HCT116 (cell line): ENCODE measurements around the gene SUSD2. TPM values are rescaled to one million over a fixed set of nuclear protein-coding genes. Genes with fewer than 3 reads are reported as not detected.

ENCODE experiments used
- ATAC-seq: fragments of 200-7000 bp; cut with Tn5 transposase; 2 replicates; pipeline ENCODE4 v1.9.1; 2020; ENCODE audit warnings: mild to moderate bottlenecking, moderate library complexity
- BruUV-seq: library from RNA; stranded (reverse); fragments of 400-500 nt; replicated peaks from 2 replicates; lab custom pipeline; 2021; lab: Mats Ljungman, UMichigan
- CTCF ChIA-PET: fragments of 300-600 bp; sonication (Branson Sonifier 250); formaldehyde crosslinking; loops from one replicate; lab custom pipeline; 2021; ENCODE audit warnings: antibody characterized with exemption; lab: Charles Lee
- POLR2A ChIA-PET: fragments of 300-600, 350-600 bp; sonication (Branson Sonifier 250); formaldehyde crosslinking; loops from one replicate; lab custom pipeline; 2021; ENCODE audit warnings: antibody characterized with exemption; lab: Charles Lee
- RAD21 ChIA-PET, 2 experiments: fragments of 300-600 bp; sonication (Branson Sonifier 250); formaldehyde crosslinking; loops; one replicate each; lab custom pipeline; 2023; ENCODE audit warnings: low total read pairs in 2 of 2; ENCODE audit not compliant: uncharacterized antibody in 2 of 2, unreplicated experiment in 2 of 2, low non-redundant PET in 1 of 2; lab: Charles Lee
- DNase-seq: peaks from one replicate; pipeline ENCODE4 v3.0.0-alpha.2; 2010; ENCODE audit warnings: low read depth, low spot score
- H2AFZ ChIP-seq: fragments of 200-600 bp; shearing (Covaris generic), sonication (generic); 2 replicates; pipeline ENCODE4 v1.6.1; 2017; ENCODE audit warnings: low read depth, mixed run types, mixed read lengths, antibody characterized with exemption, low read length; ENCODE audit not compliant: poor library complexity, severe bottlenecking
- H3K27ac ChIP-seq: 2 replicates; pipeline ENCODE4 v1.5.1; 2012; ENCODE audit warnings: low read depth, low read length
- H3K27me3 ChIP-seq: fragments of 200-600 bp; sonication (generic); 2 replicates; pipeline ENCODE4 v1.6.1; 2016; ENCODE audit warnings: mixed run types, low read length, mixed read lengths; ENCODE audit not compliant: insufficient read depth
- H3K36me3 ChIP-seq, 2 experiments: fragments of 200-500 bp in 1 of 2; fragments of 200-600 bp in 1 of 2; sonication (Bioruptor generic) in 1 of 2; sonication (generic) in 1 of 2; 2 replicates each; pipeline versions ENCODE4 v1.5.1 to v1.6.1; 2014 to 2016; ENCODE audit warnings: low read length in 2 of 2, inconsistent platforms in 1 of 2, mixed read lengths in 1 of 2, mixed run types in 1 of 2; ENCODE audit not compliant: insufficient read depth in 2 of 2, control insufficient read depth in 1 of 2
- H3K4me1 ChIP-seq, 2 experiments: fragments of 200-600 bp in 1 of 2; sonication (generic) in 1 of 2; 2 replicates each; pipeline versions ENCODE4 v1.5.1 to v1.6.1; 2012 to 2017; ENCODE audit warnings: low read length in 2 of 2, inconsistent platforms in 1 of 2, mild to moderate bottlenecking in 1 of 2, mixed read lengths in 1 of 2, mixed run types in 1 of 2, moderate library complexity in 1 of 2; ENCODE audit not compliant: insufficient read depth in 2 of 2, control insufficient read depth in 1 of 2
- H3K4me2 ChIP-seq: fragments of 200-600 bp; sonication (generic); 2 replicates; pipeline ENCODE4 v1.6.1; 2017; ENCODE audit warnings: mixed run types, low read length, mixed read lengths
- H3K4me3 ChIP-seq, 2 experiments: fragments of 200-600 bp in 1 of 2; sonication (generic) in 1 of 2; replicated peaks in 1 of 2; 2 replicates each; pipeline ENCODE4 v1.5.1; 2011 to 2016; ENCODE audit warnings: low read length in 2 of 2, control low read depth in 1 of 2, low read depth in 1 of 2, mild to moderate bottlenecking in 1 of 2, mixed read lengths in 1 of 2, mixed run types in 1 of 2
- H3K79me2 ChIP-seq: fragments of 200-600 bp; sonication (generic); 2 replicates; pipeline ENCODE4 v1.6.1; 2017; ENCODE audit warnings: mild to moderate bottlenecking, mixed run types, low read length, moderate library complexity, mixed read lengths; ENCODE audit not compliant: insufficient read depth
- H3K9ac ChIP-seq: fragments of 200-600 bp; sonication (generic); 2 replicates; pipeline ENCODE4 v1.6.1; 2016; ENCODE audit warnings: low read length, mixed read lengths
- H3K9me2 ChIP-seq: fragments of 200-600 bp; sonication (generic), shearing (Covaris generic); 2 replicates; pipeline ENCODE4 v1.6.1; 2017; ENCODE audit warnings: mixed run types, mild to moderate bottlenecking, moderate library complexity; ENCODE audit not compliant: insufficient read depth
- H3K9me3 ChIP-seq, 2 experiments: fragments of 200-500 bp in 1 of 2; fragments of 200-600 bp in 1 of 2; sonication (Bioruptor generic) in 1 of 2; sonication (generic) in 1 of 2; 2 replicates each; pipeline ENCODE4 v1.6.1; 2014 to 2017; ENCODE audit warnings: low read length in 2 of 2, mixed read lengths in 2 of 2, inconsistent platforms in 1 of 2, low read depth in 1 of 2, mild to moderate bottlenecking in 1 of 2, mixed run types in 1 of 2, moderate library complexity in 1 of 2; ENCODE audit not compliant: control insufficient read depth in 1 of 2, insufficient read depth in 1 of 2
- H4K20me1 ChIP-seq: fragments of 200-600 bp; sonication (generic), shearing (Covaris generic); 2 replicates; pipeline ENCODE4 v1.6.1; 2017; ENCODE audit warnings: mixed run types, mild to moderate bottlenecking, moderate library complexity; ENCODE audit not compliant: insufficient read depth
- ATF3 ChIP-seq: IDR thresholded peaks from 2 replicates; pipeline ENCODE4 v1.6.1; 2012
- CBX3 ChIP-seq: IDR thresholded peaks from 2 replicates; pipeline ENCODE4 v1.6.1; 2012; ENCODE audit warnings: low read depth
- EGR1 ChIP-seq: IDR thresholded peaks from 2 replicates; pipeline ENCODE4 v1.6.1; 2012; ENCODE audit warnings: low read depth
- EZH2 ChIP-seq: fragments of 200-600 bp; sonication (generic); IDR thresholded peaks from 2 replicates; pipeline ENCODE4 v1.6.1; 2017; ENCODE audit warnings: antibody characterized with exemption, mixed run types
- EZH2phosphoT487 ChIP-seq: fragments of 200-600 bp; IDR thresholded peaks from 2 replicates; pipeline ENCODE4 v1.6.1; 2018; ENCODE audit warnings: antibody characterized with exemption, borderline replicate concordance
- POLR2A ChIP-seq: IDR thresholded peaks from 2 replicates; pipeline ENCODE4 v1.7.0; 2011; ENCODE audit warnings: borderline replicate concordance; ENCODE audit not compliant: insufficient read depth, insufficient read length; ENCODE audit errors: extremely low read depth
- RAD21 ChIP-seq: IDR thresholded peaks from 2 replicates; pipeline ENCODE4 v1.6.1; 2012; ENCODE audit warnings: low read depth, mild to moderate bottlenecking
- SP1 ChIP-seq: IDR thresholded peaks from 2 replicates; pipeline ENCODE4 v1.6.1; 2012; ENCODE audit warnings: low read depth
- SRF ChIP-seq: IDR thresholded peaks from 2 replicates; pipeline ENCODE4 v1.6.1; 2012; ENCODE audit warnings: low read depth
- TCF7L2 ChIP-seq: IDR thresholded peaks from 2 replicates; pipeline ENCODE4 v1.7.0; 2011; ENCODE audit warnings: borderline replicate concordance, inconsistent platforms; ENCODE audit not compliant: insufficient read depth, insufficient read length; ENCODE audit errors: extremely low read depth
- YY1 ChIP-seq: IDR thresholded peaks from 2 replicates; pipeline ENCODE4 v1.6.1; 2011; ENCODE audit warnings: low read length, low read depth, moderate library complexity, mild to moderate bottlenecking; ENCODE audit not compliant: insufficient replicate concordance; ENCODE audit errors: extremely low read depth
- ZFX ChIP-seq: fragments of 450-650 bp; IDR thresholded peaks from 2 replicates; pipeline ENCODE4 v1.6.1; 2017
- ZNF274 ChIP-seq: fragments of 200-500 bp; sonication (Bioruptor generic); IDR thresholded peaks from 2 replicates; pipeline ENCODE4 v1.6.1; 2014; ENCODE audit warnings: mild to moderate bottlenecking, low read depth, low read length, inconsistent platforms
- intact Hi-C: fragments of 100-400 bp; cut with micrococcal nuclease; formaldehyde crosslinking; loops from 2 replicates; pipeline ENCODE4 v1.10.0; 2022
- total RNA-seq: library from RNA; stranded (reverse); gene quantifications from one replicate; pipeline ENCODE4 v1.2.1, GENCODE V29; 2021; ENCODE audit not compliant: unreplicated experiment
- TF ChIP-seq, protein P1 (sequence below): IDR thresholded peaks from 2 replicates; pipeline ENCODE4 v1.6.1; 2011; ENCODE audit warnings: mild to moderate bottlenecking, low read length, moderate library complexity; ENCODE audit not compliant: insufficient replicate concordance; ENCODE audit errors: extremely low read depth

The SUSD2 gene
- total RNA-seq, 1 experiment from 2014 or later = 6.6 TPM

DNA sequence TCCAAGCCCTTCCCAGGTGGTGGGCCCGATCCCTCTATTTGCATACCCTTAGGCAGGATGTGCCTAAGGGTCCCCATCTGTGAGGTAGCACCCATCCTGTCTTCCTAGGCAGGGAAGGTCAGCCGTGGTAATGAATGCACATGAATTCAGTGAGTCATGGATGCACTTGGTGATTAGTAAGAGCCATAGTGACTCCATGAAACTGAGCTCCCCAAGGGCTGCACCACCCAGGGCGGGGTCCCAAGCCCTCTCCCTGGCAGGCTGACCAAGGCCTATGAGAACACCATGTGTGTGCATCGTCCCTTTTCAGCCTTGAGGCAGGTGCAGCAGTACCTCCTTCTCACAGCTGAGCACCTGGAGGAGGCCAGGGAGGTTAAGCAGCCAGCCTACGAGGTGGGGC lies 15.6 kb upstream of the SUSD2 start:
- intact Hi-C loops = no loop called here
- RAD21 ChIA-PET = no interaction called here
- ATAC-seq (no peak), DNase-seq (no peak)
- POLR2A ChIA-PET = no interaction called here
- H3K9me2 ChIP-seq = no peaks in the 10 kb centered on the region
- H3K9me3 ChIP-seq = no peaks in the 10 kb centered on the region
- BruUV-seq = no TSS peak
- TF ChIP-seq YY1 (no peak), CBX3 (no peak), ATF3 (no peak), SRF (no peak)
- CTCF ChIA-PET = interaction anchor here (1.4 to 1.8 kb wide), 2 partner anchors 9 kb away, joined by 6 to 7 read pairs; no protein-coding TSS in a partner anchor
- no peak overlapping the region for H3K27ac ChIP-seq
- H3K27me3 ChIP-seq = no peaks in the 10 kb centered on the region
- no peak overlapping the region for H3K4me3 ChIP-seq
- no peaks in the 10 kb centered on the region for H3K79me2 ChIP-seq
- H2AFZ ChIP-seq = no peak overlapping the region
- peaks cover 0 to 6% of the 10 kb centered on the region in 2 experiments; a peak in 2 of 4 replicates for H3K36me3 ChIP-seq
- H3K4me2 ChIP-seq = no peak overlapping the region
- H3K4me1 ChIP-seq = peaks cover 0 to 4% of the 10 kb centered on the region in 2 experiments; a peak in 1 of 4 replicates
- H4K20me1 ChIP-seq = no peaks in the 10 kb centered on the region
- H3K9ac ChIP-seq = no peak overlapping the region

- ChIA-PET POLR2A (no interaction called here), RAD21 (no interaction called here), CTCF (interaction anchor here (1.4 kb wide), 1 partner anchor 10 kb away, joined by 6 read pairs; no protein-coding TSS in a partner anchor)
- no TSS peak for BruUV-seq
- H3K27me3 ChIP-seq = no peaks in the 10 kb centered on the region
- no peak overlapping the region for H3K4me3 ChIP-seq
- H3K27ac ChIP-seq = no peak overlapping the region
- H3K4me2 ChIP-seq = no peak overlapping the region
- no peaks in the 10 kb centered on the region for H4K20me1 ChIP-seq
- intact Hi-C loops = no loop called here
- no peak for ATAC-seq
- H3K9me2 ChIP-seq = no peaks in the 10 kb centered on the region
- H3K36me3 ChIP-seq = peaks cover 0 to 6% of the 10 kb centered on the region in 2 experiments; a peak in 2 of 4 replicates
- H3K9me3 ChIP-seq = no peaks in the 10 kb centered on the region
- H3K79me2 ChIP-seq = no peaks in the 10 kb centered on the region
- peaks cover 0 to 4% of the 10 kb centered on the region in 2 experiments; a peak in 1 of 4 replicates for H3K4me1 ChIP-seq
- H2AFZ ChIP-seq = no peak overlapping the region
- TF ChIP-seq EZH2 (no peak), CBX3 (no peak), EZH2phosphoT487 (no peak), SP1 (no peak), TCF7L2 (no peak), EGR1 (no peak), RAD21 (no peak), SRF (no peak), ZFX (no peak), ZNF274 (no peak), POLR2A (no peak)
- TF ChIP-seq, protein P1, sequence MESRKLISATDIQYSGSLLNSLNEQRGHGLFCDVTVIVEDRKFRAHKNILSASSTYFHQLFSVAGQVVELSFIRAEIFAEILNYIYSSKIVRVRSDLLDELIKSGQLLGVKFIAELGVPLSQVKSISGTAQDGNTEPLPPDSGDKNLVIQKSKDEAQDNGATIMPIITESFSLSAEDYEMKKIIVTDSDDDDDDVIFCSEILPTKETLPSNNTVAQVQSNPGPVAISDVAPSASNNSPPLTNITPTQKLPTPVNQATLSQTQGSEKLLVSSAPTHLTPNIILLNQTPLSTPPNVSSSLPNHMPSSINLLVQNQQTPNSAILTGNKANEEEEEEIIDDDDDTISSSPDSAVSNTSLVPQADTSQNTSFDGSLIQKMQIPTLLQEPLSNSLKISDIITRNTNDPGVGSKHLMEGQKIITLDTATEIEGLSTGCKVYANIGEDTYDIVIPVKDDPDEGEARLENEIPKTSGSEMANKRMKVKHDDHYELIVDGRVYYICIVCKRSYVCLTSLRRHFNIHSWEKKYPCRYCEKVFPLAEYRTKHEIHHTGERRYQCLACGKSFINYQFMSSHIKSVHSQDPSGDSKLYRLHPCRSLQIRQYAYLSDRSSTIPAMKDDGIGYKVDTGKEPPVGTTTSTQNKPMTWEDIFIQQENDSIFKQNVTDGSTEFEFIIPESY = no peak
- TF ChIP-seq, all 23 proteins: peak for 0
- no peak for DNase-seq
- no peak overlapping the region for H3K9ac ChIP-seq
Measured at GRCh38 chr22:24166811-24167210, 14.5 kb upstream of the SUSD2 start.
